PC-9 (cell line): ENCODE data around the gene SLC37A2.

Experiments used
- EZH2 ChIP-seq: fragments of 200-600 bp; sonication (generic); IDR thresholded peaks from 2 replicates; pipeline ENCODE4 v1.8.0; 2017; ENCODE audit warnings: antibody characterized with exemption, low read depth
- TF ChIP-seq, protein P1 (sequence below): fragments of 200-600 bp; sonication (generic); conservative IDR thresholded peaks from 2 replicates; pipeline ENCODE4 v1.6.1; 2017; ENCODE audit warnings: mixed run types, antibody characterized with exemption, mild to moderate bottlenecking, moderate library complexity

DNA sequence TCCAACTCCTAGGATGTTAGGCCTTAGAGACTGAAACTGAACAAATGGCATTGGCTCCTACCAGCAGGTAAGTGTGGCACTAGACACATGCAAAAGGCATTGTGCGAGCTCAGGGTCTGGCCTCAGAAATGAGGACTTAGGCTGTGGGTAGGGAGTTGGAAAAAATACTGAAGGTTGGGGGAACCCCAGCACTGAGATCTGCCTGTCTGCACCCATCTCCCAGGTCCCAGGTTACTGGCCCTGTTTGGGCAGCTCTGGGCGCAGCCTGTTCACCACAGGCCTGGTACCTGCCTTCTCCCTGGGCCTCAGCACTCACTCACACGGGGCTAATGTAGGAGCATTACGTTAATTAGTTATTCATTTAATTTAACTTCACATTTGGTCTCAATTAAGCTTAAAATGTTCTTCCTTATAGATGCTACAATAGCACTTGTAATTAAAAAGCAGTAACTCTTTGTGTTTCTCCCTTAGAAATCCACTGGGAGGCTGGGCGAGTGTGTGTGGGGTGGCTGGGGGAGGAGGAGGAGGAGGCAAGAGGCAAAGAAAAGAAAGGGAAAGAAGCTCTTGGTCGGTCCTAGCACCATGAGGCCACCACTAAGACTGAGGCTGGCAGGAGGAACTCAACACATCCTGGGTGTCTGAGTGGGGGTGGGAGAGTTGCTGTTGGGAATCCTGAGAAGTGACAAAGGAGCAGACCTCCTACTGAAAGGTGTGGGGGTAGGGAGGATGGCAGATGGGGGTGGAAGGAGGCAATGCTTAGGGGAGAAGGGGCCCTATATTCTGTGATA, 29.0 kb downstream of the SLC37A2 start:
- TF ChIP-seq, protein P1, sequence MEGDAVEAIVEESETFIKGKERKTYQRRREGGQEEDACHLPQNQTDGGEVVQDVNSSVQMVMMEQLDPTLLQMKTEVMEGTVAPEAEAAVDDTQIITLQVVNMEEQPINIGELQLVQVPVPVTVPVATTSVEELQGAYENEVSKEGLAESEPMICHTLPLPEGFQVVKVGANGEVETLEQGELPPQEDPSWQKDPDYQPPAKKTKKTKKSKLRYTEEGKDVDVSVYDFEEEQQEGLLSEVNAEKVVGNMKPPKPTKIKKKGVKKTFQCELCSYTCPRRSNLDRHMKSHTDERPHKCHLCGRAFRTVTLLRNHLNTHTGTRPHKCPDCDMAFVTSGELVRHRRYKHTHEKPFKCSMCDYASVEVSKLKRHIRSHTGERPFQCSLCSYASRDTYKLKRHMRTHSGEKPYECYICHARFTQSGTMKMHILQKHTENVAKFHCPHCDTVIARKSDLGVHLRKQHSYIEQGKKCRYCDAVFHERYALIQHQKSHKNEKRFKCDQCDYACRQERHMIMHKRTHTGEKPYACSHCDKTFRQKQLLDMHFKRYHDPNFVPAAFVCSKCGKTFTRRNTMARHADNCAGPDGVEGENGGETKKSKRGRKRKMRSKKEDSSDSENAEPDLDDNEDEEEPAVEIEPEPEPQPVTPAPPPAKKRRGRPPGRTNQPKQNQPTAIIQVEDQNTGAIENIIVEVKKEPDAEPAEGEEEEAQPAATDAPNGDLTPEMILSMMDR = no peak
- TF ChIP-seq EZH2 = no peak
